ENCODE results near the gene MLKL.

MLKL gene

GRCh38 chr16:74637742-74638453 lies 62.8 kb downstream of the MLKL start:
- no peaks in the 10 kb centered on the region for H3K9me3 ChIP-seq (ENCODE audit: severe bottlenecking)
- no peak overlapping the region for H3K27ac ChIP-seq
- no peak overlapping the region for H3K4me3 ChIP-seq (ENCODE audit: low read depth, low read length)
- H3K27me3 ChIP-seq (ENCODE audit: insufficient read depth, low read depth, severe bottlenecking): no peaks in the 10 kb centered on the region
- TF ChIP-seq CTCF (IDR thresholded peaks at IDR 0.05; ENCODE audit: low read depth, low read length): no peak
- H3K36me3 ChIP-seq: peaks cover 80% of the 10 kb centered on the region
- no peak for DNase-seq

- DNase-seq: no peak
- Histone ChIP-seq H3K9me3 (ENCODE audit: severe bottlenecking) (no peaks in the 10 kb centered on the region), H3K27ac (no peak overlapping the region), H3K27me3 (ENCODE audit: insufficient read depth, low read depth, severe bottlenecking) (no peaks in the 10 kb centered on the region), H3K4me3 (ENCODE audit: low read depth, low read length) (no peak overlapping the region), H3K36me3 (peaks cover 84% of the 10 kb centered on the region)
- TF ChIP-seq CTCF (IDR thresholded peaks at IDR 0.05; ENCODE audit: low read depth, low read length): no peak
These were observed 65.4 kb downstream of the MLKL start for GRCh38 chr16:74635303-74635702.

- H3K9me3 ChIP-seq (ENCODE audit: severe bottlenecking): no peaks in the 10 kb centered on the region
- no peaks in the 10 kb centered on the region for H3K27me3 ChIP-seq (ENCODE audit: insufficient read depth, low read depth, severe bottlenecking)
- H3K36me3 ChIP-seq: peaks cover 91% of the 10 kb centered on the region
- DNase-seq: no peak
- TF ChIP-seq CTCF (IDR thresholded peaks at IDR 0.05; ENCODE audit: low read depth, low read length): no peak
- H3K4me3 ChIP-seq (ENCODE audit: low read depth, low read length): no peak overlapping the region
- H3K27ac ChIP-seq: no peak overlapping the region
These were observed 67.0 kb downstream of the MLKL start for GRCh38 chr16:74633686-74634085.

GRCh38 chr16:74627506-74628220 lies 73.0 kb downstream of the MLKL start:
- no peak for TF ChIP-seq CTCF (IDR thresholded peaks at IDR 0.05; ENCODE audit: low read depth, low read length)
- H3K27me3 ChIP-seq (ENCODE audit: insufficient read depth, low read depth, severe bottlenecking): no peaks in the 10 kb centered on the region
- peak; percentile 27 for DNase-seq
- H3K27ac ChIP-seq: peak overlapping the region; percentile 11; the same call in 1 of the 2 replicates
- no peaks in the 10 kb centered on the region for H3K9me3 ChIP-seq (ENCODE audit: severe bottlenecking)
- H3K36me3 ChIP-seq: peaks cover 98% of the 10 kb centered on the region
- no peak overlapping the region for H3K4me3 ChIP-seq (ENCODE audit: low read depth, low read length)

- Histone ChIP-seq H3K27me3 (ENCODE audit: insufficient read depth, low read depth, severe bottlenecking) (no peaks in the 10 kb centered on the region), H3K27ac (no peak overlapping the region), H3K4me3 (ENCODE audit: low read depth, low read length) (no peak overlapping the region), H3K9me3 (ENCODE audit: severe bottlenecking) (no peaks in the 10 kb centered on the region), H3K36me3 (peaks cover 98% of the 10 kb centered on the region)
- no peak for TF ChIP-seq CTCF (IDR thresholded peaks at IDR 0.05; ENCODE audit: low read depth, low read length)
- no peak for DNase-seq
These were observed 73.8 kb downstream of the MLKL start for GRCh38 chr16:74626741-74627416.

Data from WERI-Rb-1 (cell line).